UCSD-AML1 (cell line): ENCODE measurements around the gene FBXL19.

Source experiments
- DNase-seq: peaks from one replicate; lab custom pipeline; 2025; ENCODE audit not compliant: unreplicated experiment; lab: John Stamatoyannopoulos, UW

The FBXL19 gene

GRCh38 chr16:30946671-30947540 lies 23.5 kb downstream of the FBXL19 start:
- DNase-seq = no peak

GRCh38 chr16:30947541-30947858 lies 24.1 kb downstream of the FBXL19 start:
- DNase-seq = no peak

- DNase-seq = no peak
Observed at GRCh38 chr16:30947859-30948666, 24.7 kb downstream of the FBXL19 start.

GRCh38 chr16:30948667-30949649 lies 25.6 kb downstream of the FBXL19 start, which contains the start of gene ORAI3:
TSS of gene ORAI3 (plus strand) at chr16:30949068. CDS start at chr16:30949290, 222 bp downstream.
- DNase-seq = peak; percentile 75

GRCh38 chr16:30949650-30950515 lies 26.5 kb downstream of the FBXL19 start:
- peak; percentile 74 for DNase-seq

GRCh38 chr16:30950516-30951065 lies 27.2 kb downstream of the FBXL19 start:
- DNase-seq = no peak

- DNase-seq = no peak
Observed at GRCh38 chr16:30951193-30951592, 27.8 kb downstream of the FBXL19 start.

- no peak for DNase-seq
Observed at GRCh38 chr16:30951750-30952149, 28.4 kb downstream of the FBXL19 start.

- DNase-seq = no peak
Observed at GRCh38 chr16:30953111-30953510, 29.7 kb downstream of the FBXL19 start.

GRCh38 chr16:30953511-30954124 lies 30.2 kb downstream of the FBXL19 start:
- peak; percentile 77 for DNase-seq

GRCh38 chr16:30954993-30955392 lies 31.6 kb downstream of the FBXL19 start:
- DNase-seq = no peak

- peak; percentile 86 for DNase-seq
Observed at GRCh38 chr16:30956601-30957455, 33.5 kb downstream of the FBXL19 start.

GRCh38 chr16:30957456-30958174 lies 34.2 kb downstream of the FBXL19 start, which contains the start of gene SETD1A:
TSS of gene SETD1A (plus strand) at chr16:30957754. CDS start at chr16:30958732, 978 bp downstream.
- DNase-seq = peak; percentile 96

GRCh38 chr16:30958175-30959079 lies 35.1 kb downstream of the FBXL19 start:
- DNase-seq = peak; percentile 72

- no peak for DNase-seq
Observed at GRCh38 chr16:30961384-30961783, 38.0 kb downstream of the FBXL19 start.

- DNase-seq = no peak
Observed at GRCh38 chr16:30963925-30964511, 40.6 kb downstream of the FBXL19 start.
